K562 (cell line): Measurements from ENCODE around the gene MYMK. TPM values are rescaled to one million over a fixed set of nuclear protein-coding genes. Genes with fewer than 3 reads are reported as not detected.

Experiments
- ARHGAP35 ChIP-seq: fragments of 450-650 bp; IDR thresholded peaks from 2 replicates; pipeline ENCODE4 v1.6.1; 2018; ENCODE audit not compliant: partially characterized antibody
- GATA2 ChIP-seq: sonication (generic); formaldehyde crosslinking; IDR thresholded peaks from 2 replicates; pipeline ENCODE4 v1.4.0; 2020; ENCODE audit warnings: mild to moderate bottlenecking, missing genetic modification reagents
- TEAD2 ChIP-seq: fragments of 450-650 bp; IDR thresholded peaks from 2 replicates; pipeline ENCODE4 v1.6.1; 2016; ENCODE audit warnings: missing genetic modification characterization, control low read depth, missing compliant biosample characterization
- polyA plus RNA-seq, 8 experiments: library from polyadenylated mRNA; depleted of rRNA in 4 of 8; stranded (reverse) in 5 of 8; unstranded in 3 of 8; fragments of >200 nt; fragmentation: Nextera tagmentation in 2 of 8; fragmentation: Illumina TruSeq in 1 of 8; extraction: Ambion mirVana in 2 of 8; extraction: Trizol in 1 of 8; gene quantifications; 2 replicates each; pipeline versions ENCODE4 v1.2.1 to v1.2.3, GENCODE V29; 2011 to 2014; ENCODE audit warnings: inconsistent platforms in 1 of 8, missing spikeins in 1 of 8
- total RNA-seq, 7 experiments: library from RNA; depleted of rRNA in 6 of 7; stranded (reverse); fragments of >200 nt in 6 of 7; fragmentation: Illumina TruSeq in 2 of 7; extraction: Trizol in 2 of 7; gene quantifications; 2 replicates each; pipeline versions ENCODE4 v1.2.1 to v1.2.3, GENCODE V29; 2011 to 2021; ENCODE audit warnings: low replicate concordance in 1 of 7
- TF ChIP-seq, protein P1 (sequence below): fragments of 450-650 bp; IDR thresholded peaks from 2 replicates; pipeline ENCODE4 v1.6.1; 2016; ENCODE audit warnings: low read depth
- TF ChIP-seq, protein P2 (sequence below): sonication (generic); IDR thresholded peaks from 2 replicates; pipeline ENCODE4 v1.6.1; 2016
- TF ChIP-seq, protein P3 (sequence below): fragments of 250-450 bp; sonication (Bioruptor Pico); IDR thresholded peaks from 2 replicates; pipeline ENCODE4 v1.5.0; 2021; ENCODE audit warnings: mild to moderate bottlenecking, moderate library complexity
- TF ChIP-seq, protein P4 (sequence below): sonication (generic); formaldehyde crosslinking; IDR thresholded peaks from 2 replicates; pipeline ENCODE4 v1.8.0; 2022; ENCODE audit warnings: missing genetic modification reagents, mild to moderate bottlenecking, borderline replicate concordance
- TF ChIP-seq, protein P5 (sequence below): sonication (generic); formaldehyde crosslinking; IDR thresholded peaks from 2 replicates; pipeline ENCODE4 v1.8.0; 2022; ENCODE audit warnings: missing genetic modification reagents, mild to moderate bottlenecking, moderate library complexity, borderline replicate concordance

Gene MYMK
- total and polyA plus RNA-seq, 9 of the 15 experiments (the other 6 are each of a cell fraction or from before 2014, with no cell fraction given) = not detected

DNA sequence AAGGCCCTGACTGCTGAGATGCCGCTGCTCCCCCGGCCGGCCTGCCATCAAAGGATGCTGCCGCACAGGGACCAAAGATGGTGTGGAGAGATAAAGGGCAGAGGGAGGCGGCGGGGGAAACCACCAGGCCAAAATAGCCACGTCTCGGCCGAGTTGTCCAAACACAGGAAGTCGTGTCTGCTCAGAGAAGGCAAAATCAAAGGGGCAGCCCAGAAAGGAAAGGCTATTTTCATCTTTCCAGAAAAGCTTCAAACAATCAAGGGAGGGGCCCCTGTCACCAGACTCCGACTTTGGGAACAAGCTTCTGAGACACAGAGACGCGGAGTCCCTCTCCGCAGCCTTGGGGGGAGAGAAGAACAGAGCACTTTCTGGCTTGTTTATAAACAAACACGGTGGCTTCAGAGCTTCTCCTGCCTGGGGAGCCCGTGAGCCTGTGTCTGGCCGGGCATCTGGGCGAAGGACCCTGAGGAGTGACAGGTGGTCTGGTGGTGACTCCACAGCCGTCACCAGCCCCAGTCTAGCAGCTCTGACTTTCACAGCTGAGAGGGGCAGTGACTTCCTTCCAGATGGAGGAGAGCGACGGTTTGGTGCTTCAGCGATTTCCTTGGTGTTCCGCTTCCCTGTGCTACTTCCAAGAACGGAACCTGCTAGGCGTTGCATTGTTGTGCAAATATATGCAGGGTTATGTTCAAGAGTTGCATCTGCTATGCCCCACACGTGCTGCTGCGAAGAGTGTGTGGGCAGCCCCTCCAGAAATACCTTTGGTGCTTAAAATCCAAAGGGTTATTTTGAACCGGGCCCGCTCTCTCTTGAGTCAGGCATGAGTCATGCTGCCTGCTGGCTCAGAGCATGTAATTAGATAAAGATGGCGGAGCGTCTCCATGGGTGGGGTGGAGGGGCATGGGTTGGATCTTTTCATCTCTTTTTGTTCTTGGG, 33.7 kb upstream of the MYMK start (continued):
- TF ChIP-seq, protein P1, sequence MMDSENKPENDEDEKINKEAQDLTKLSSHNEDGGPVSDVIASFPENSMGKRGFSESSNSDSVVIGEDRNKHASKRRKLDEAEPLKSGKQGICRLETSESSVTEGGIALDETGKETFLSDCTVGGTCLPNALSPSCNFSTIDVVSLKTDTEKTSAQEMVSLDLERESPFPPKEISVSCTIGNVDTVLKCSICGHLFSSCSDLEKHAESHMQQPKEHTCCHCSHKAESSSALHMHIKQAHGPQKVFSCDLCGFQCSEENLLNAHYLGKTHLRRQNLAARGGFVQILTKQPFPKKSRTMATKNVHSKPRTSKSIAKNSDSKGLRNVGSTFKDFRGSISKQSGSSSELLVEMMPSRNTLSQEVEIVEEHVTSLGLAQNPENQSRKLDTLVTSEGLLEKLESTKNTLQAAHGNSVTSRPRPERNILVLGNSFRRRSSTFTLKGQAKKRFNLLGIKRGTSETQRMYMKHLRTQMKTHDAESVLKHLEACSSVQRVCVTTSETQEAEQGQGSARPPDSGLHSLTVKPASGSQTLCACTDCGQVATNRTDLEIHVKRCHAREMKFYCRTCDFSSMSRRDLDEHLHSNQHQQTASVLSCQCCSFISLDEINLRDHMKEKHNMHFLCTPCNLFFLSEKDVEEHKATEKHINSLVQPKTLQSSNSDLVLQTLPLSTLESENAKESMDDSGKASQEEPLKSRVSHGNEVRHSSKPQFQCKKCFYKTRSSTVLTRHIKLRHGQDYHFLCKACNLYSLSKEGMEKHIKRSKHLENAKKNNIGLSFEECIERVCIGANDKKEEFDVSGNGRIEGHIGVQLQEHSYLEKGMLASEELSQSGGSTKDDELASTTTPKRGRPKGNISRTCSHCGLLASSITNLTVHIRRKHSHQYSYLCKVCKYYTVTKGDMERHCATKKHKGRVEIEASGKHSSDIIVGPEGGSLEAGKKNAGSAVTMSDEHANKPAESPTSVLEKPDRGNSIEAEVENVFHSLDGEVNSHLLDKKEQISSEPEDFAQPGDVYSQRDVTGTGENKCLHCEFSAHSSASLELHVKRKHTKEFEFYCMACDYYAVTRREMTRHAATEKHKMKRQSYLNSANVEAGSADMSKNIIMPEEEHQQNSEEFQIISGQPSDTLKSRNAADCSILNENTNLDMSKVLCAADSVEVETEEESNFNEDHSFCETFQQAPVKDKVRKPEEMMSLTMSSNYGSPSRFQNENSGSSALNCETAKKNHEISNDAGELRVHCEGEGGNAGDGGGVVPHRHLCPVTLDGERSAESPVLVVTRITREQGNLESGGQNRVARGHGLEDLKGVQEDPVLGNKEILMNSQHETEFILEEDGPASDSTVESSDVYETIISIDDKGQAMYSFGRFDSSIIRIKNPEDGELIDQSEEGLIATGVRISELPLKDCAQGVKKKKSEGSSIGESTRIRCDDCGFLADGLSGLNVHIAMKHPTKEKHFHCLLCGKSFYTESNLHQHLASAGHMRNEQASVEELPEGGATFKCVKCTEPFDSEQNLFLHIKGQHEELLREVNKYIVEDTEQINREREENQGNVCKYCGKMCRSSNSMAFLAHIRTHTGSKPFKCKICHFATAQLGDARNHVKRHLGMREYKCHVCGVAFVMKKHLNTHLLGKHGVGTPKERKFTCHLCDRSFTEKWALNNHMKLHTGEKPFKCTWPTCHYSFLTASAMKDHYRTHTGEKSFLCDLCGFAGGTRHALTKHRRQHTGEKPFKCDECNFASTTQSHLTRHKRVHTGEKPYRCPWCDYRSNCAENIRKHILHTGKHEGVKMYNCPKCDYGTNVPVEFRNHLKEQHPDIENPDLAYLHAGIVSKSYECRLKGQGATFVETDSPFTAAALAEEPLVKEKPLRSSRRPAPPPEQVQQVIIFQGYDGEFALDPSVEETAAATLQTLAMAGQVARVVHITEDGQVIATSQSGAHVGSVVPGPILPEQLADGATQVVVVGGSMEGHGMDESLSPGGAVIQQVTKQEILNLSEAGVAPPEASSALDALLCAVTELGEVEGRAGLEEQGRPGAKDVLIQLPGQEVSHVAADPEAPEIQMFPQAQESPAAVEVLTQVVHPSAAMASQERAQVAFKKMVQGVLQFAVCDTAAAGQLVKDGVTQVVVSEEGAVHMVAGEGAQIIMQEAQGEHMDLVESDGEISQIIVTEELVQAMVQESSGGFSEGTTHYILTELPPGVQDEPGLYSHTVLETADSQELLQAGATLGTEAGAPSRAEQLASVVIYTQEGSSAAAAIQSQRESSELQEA = no peak
- TF ChIP-seq, protein P2, sequence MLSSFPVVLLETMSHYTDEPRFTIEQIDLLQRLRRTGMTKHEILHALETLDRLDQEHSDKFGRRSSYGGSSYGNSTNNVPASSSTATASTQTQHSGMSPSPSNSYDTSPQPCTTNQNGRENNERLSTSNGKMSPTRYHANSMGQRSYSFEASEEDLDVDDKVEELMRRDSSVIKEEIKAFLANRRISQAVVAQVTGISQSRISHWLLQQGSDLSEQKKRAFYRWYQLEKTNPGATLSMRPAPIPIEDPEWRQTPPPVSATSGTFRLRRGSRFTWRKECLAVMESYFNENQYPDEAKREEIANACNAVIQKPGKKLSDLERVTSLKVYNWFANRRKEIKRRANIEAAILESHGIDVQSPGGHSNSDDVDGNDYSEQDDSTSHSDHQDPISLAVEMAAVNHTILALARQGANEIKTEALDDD = no peak
- TF ChIP-seq GATA2 = peak; percentile 16; the same call in 1 of the 2 replicates
- TF ChIP-seq, protein P3, sequence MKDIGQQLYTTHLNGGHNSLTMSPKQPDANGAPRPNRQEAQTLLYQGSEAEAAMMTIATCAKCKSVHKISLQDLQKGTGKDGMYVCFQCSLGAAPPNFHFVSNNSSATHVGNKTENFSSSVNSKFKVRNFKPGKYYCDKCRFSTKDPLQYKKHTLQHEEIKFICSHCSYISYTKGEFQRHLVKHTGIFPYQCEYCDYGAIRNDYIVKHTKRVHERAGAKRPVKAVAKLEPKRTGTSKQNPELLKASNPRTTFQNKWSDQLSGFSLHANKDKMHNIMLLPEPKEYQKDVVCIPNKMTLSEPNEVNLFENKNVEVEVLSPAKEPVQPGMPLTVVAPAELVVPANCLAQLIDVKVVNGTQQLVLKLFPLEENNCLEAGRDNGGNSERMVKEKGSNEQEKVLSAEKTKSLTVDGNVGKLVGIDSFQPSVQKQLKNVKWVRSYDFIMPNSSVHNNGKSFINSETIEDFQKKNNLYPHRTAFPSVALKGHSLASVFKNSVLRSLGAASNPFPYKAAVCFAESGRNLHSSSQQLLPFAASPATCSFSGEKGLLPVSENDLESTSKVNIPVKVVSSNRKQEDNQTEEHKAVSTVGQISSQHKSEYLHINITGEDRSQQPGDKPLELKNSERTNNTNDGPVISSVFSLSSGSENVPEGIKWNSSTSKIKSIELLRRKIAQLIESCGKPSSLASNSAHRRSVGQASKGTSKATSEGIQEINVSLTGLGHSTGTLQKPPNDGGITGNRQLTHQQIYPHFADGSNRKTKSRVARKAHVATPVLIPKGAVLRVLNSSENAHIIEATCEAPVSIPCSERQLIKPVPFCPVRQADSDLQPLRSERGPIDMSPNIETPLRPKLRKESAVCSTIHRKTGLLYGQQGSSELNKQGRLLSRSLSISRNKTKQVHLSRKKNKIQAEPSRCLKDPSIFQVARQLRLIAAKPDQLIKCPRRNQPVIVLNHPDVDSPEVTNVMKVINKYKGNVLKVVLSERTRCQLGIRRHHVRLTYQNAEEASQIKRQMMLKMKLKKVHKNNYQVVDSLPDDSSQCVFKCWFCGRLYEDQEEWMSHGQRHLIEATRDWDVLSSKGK = no peak
- TF ChIP-seq TEAD2 (tag) = no peak
- TF ChIP-seq, protein P4, sequence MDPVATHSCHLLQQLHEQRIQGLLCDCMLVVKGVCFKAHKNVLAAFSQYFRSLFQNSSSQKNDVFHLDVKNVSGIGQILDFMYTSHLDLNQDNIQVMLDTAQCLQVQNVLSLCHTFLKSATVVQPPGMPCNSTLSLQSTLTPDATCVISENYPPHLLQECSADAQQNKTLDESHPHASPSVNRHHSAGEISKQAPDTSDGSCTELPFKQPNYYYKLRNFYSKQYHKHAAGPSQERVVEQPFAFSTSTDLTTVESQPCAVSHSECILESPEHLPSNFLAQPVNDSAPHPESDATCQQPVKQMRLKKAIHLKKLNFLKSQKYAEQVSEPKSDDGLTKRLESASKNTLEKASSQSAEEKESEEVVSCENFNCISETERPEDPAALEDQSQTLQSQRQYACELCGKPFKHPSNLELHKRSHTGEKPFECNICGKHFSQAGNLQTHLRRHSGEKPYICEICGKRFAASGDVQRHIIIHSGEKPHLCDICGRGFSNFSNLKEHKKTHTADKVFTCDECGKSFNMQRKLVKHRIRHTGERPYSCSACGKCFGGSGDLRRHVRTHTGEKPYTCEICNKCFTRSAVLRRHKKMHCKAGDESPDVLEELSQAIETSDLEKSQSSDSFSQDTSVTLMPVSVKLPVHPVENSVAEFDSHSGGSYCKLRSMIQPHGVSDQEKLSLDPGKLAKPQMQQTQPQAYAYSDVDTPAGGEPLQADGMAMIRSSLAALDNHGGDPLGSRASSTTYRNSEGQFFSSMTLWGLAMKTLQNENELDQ (CRISPR knock-in tag) = no peak
- TF ChIP-seq ARHGAP35 = no peak
- TF ChIP-seq, protein P5, sequence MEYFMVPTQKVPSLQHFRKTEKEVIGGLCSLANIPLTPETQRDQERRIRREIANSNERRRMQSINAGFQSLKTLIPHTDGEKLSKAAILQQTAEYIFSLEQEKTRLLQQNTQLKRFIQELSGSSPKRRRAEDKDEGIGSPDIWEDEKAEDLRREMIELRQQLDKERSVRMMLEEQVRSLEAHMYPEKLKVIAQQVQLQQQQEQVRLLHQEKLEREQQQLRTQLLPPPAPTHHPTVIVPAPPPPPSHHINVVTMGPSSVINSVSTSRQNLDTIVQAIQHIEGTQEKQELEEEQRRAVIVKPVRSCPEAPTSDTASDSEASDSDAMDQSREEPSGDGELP (CRISPR knock-in tag) = peak; percentile 38
